22Rv1 (cell line): ENCODE measurements around the gene DGKG.

Experiments used
- ZFX ChIP-seq: fragments of 450-650 bp; IDR thresholded peaks from 2 replicates; pipeline ENCODE4 v1.6.1; 2017; ENCODE audit warnings: antibody characterized with exemption, borderline replicate concordance
- TF ChIP-seq, protein P1 (sequence below): fragments of 450-650 bp; IDR thresholded peaks from 2 replicates; pipeline ENCODE4 v1.5.1; 2017; ENCODE audit warnings: mild to moderate bottlenecking

DNA sequence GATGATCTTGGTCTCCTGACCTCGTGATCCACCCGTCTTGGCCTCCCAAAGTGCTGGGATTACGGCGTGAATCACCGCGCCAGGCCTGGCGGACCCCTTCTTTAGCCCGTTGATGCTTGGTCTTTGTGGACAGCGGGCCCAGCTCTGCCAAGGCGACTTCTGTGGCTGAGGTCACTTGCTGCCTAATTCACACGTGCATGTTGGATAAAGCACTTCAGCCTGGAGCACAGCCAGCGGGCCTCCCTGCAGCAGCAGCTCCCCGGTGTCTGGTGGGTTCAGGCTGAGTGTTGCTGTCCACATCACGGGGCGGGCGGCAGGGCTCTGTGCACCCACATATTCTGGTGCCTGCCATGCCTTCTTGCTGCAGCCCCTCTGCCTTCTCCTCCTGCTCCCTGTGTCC lies 88.4 kb downstream of the DGKG start:
- TF ChIP-seq, protein P1, sequence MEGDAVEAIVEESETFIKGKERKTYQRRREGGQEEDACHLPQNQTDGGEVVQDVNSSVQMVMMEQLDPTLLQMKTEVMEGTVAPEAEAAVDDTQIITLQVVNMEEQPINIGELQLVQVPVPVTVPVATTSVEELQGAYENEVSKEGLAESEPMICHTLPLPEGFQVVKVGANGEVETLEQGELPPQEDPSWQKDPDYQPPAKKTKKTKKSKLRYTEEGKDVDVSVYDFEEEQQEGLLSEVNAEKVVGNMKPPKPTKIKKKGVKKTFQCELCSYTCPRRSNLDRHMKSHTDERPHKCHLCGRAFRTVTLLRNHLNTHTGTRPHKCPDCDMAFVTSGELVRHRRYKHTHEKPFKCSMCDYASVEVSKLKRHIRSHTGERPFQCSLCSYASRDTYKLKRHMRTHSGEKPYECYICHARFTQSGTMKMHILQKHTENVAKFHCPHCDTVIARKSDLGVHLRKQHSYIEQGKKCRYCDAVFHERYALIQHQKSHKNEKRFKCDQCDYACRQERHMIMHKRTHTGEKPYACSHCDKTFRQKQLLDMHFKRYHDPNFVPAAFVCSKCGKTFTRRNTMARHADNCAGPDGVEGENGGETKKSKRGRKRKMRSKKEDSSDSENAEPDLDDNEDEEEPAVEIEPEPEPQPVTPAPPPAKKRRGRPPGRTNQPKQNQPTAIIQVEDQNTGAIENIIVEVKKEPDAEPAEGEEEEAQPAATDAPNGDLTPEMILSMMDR = no peak
- no peak for TF ChIP-seq ZFX
